ENCODE measurements around the gene LTBP3.

LTBP3 gene

DNA sequence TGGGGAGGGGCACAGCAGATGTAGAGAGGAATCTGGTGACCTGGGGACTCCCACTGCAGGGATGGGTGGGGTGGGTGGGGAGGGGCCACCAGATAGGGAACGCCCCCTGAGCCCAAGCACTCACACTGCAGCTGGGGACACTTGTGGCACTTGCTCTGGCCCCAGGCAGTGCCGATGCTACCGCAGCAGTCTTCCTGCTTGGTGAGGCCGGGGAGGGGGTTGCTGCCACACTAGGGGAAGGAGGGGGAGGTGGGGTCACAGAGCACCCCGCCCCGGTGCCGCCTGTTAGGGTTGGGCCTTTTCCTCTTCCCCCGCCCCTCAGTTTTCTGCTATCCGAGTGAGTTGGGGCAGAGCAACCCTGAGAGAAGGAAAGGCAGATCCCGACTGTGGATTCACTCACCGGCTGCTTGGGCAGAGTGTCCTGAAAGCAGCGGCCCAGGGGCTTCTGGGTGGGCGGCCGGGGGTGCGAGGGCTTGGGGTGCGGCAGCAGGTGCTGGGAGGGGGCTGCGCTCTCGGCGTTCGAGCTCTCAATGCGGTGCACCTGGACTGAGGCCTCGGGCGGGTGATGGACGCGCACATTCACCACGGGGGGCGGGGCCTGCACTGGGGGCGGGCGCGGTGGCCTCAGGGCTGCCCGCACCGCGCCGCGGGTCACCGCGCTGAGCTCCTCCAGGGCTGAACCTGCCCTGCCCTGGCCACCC, 4.7 kb downstream of the LTBP3 start:
- DNase-seq = no peak

DNA sequence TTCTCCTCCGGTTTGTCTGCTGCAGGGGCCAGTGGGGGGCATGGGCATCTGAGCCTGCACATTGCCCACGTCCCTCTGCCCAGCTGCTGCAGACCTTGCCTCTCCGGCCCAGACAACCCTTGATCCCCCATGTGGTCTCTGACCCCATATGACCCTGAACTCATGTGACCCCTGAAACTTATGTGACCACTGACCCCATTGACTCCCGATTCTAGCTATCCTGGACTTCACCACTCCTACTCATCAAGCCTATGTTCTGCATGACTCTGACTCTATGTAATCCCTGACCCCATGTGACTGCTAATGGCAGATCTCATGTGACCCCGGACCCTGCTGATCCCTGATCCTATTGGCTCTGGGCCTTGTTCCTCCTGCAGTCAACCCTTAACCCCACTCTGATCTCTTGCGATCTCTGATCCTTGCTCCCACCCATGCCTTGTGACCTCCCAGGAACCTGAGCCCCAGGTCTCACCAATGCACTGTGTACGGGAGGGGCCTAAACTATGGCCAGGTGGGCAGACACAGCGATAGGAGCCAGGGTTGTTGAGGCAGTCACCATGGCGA, 5.7 kb downstream of the LTBP3 start:
- no peak for DNase-seq

DNA sequence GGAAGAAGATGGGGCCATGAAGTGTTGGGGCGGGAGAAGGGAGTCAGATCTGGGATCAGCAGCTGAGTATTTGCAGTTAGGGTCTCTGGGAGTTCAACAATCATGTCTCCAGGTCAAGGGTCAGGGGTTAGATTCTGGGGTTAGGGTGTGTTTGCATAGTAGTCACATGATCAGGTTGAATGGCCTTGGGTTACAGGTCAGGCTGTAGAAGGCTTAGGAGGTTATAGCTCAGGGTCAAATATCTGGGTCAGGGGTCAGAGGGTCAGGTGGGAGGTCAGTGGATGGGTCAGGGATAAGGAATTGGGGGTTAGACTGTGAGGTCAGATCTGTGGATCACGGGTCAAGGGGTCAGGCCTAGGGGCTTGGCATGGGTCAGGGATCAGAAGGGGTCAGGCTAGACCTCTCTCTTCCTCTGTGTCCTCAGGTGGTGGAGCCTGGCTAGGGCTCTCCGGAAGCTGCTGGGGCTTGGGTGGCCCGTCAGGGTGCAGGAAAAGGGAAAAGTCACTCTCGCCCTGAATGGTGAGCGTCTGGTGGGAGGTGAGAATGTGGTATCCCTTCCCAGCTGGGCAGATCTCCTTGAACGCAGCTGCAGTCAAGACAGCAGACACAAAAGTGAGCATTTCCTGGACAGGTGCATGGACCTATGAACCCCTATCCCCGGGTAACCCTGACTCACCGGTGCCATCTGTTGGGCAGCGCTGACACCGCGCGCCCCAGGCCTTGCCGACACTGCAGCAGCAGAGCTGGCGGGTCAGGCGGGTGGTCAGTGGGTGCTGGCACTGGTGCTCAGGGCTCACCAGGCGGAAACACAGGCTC, 6.4 kb downstream of the LTBP3 start:
- DNase-seq = no peak

DNA sequence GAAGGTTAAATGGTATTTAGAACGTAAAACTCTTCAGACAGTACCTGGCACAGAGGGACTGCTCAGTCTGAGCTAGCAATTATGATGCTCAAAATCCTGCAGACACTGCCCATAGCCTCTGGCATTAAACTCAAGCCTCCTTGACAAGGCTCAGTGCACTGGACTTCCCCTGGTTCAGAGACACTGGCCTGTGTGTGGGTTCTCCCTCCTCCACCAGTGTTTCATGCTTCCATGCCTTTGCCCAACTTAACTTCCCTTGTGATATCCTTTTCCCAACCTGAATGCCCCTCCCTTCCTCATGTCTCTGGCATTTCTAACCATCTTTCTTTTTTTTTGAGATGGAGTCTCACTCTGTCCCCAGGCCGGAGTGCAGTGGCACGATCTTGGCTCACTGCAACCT, 9.1 kb downstream of the LTBP3 start:
- no peak for DNase-seq

DNA sequence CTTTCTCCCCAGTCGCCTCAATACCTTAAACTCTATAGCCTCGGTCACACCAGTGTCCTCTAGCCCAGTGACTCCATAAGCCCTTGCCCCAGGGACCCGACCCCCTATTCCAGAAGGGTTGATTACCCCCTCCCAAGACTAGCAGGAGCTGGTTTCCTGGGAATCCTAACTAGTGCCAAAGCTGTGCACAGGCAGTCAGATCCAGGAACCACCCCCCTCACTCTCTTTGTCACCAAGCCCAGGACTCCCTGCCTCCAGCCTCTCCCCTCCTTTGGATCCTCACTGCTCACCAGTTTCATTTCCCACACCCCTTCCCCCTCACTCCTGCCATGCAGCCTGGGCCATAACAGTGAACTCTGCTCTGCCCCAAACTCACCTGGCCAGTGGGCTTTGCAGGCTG, 9.8 kb downstream of the LTBP3 start:
- no peak for DNase-seq

- no peak for DNase-seq
Measured at GRCh38 chr11:65547446-65548125, 10.6 kb downstream of the LTBP3 start.

GRCh38 chr11:65546217-65546958, 11.8 kb downstream of the LTBP3 start:
- DNase-seq = no peak

DNA sequence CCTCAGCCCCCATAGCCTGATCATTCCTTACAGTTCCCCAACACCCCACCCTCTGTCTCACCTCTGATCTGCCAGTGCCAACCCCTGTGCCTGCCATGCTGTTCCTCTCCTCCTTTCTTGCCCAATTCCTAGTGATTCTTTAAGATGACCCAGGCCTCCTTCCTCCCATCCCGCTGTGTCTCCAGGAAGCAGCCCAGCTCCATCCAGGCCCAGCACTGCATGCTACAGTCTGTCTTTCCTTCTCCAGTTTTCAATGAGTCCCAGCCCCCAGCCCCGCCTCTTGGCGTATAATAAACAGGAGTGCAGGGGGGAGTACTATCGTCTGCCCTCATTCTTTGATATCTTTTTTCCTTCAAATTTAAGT, 12.3 kb downstream of the LTBP3 start:
- DNase-seq = no peak

GRCh38 chr11:65542738-65543390, 15.3 kb downstream of the LTBP3 start:
- DNase-seq = no peak

DNA sequence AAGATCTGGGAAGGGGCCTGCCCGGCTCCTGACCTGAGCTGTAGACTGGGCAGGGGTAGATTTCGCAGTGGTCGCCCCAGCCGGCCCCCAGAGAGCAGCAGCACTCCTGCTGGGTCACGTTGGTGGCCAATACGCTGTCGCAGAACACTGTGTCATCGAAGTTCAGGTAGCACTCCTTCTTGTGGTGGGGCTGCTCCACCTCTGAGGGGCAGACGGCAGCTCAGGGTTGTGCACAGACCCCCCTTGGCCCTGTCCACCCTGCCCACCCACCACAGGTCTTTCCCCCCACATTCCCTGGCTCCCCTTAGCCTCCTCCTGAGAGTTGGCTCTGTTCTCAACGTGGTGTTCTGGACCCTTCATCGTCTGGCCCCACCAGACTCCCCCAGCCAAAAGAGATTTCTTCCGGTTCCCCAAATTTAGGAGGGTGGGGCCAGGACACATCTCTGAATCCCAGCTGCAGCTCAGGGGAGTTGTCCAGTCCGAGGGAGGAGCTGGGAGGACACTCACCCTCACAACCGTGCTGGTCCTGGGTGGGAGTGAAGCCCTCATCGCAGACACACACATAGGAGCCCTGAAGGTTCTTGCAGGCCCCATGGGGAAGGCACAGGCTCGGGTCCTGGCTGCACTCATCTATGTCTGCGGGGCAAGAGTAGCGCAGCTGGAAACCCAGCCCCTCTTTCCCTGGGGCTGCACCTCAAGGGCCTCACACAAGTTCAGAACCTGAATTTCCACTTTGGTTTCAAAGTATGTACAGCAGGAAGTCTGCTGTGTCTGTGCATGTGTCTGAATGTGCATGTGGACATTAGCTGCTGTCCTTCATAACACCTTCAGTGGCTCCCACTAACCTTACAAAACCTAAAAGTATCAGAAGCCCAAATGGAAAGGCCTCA, 16.8 kb downstream of the LTBP3 start:
- no peak for DNase-seq

- DNase-seq = peak; percentile 80
Measured at GRCh38 chr11:65540290-65541092, 17.7 kb downstream of the LTBP3 start.

GRCh38 chr11:65539744-65540289, 18.3 kb downstream of the LTBP3 start:
- no peak for DNase-seq

GRCh38 chr11:65538915-65539743, 19.0 kb downstream of the LTBP3 start:
- DNase-seq = no peak

DNA sequence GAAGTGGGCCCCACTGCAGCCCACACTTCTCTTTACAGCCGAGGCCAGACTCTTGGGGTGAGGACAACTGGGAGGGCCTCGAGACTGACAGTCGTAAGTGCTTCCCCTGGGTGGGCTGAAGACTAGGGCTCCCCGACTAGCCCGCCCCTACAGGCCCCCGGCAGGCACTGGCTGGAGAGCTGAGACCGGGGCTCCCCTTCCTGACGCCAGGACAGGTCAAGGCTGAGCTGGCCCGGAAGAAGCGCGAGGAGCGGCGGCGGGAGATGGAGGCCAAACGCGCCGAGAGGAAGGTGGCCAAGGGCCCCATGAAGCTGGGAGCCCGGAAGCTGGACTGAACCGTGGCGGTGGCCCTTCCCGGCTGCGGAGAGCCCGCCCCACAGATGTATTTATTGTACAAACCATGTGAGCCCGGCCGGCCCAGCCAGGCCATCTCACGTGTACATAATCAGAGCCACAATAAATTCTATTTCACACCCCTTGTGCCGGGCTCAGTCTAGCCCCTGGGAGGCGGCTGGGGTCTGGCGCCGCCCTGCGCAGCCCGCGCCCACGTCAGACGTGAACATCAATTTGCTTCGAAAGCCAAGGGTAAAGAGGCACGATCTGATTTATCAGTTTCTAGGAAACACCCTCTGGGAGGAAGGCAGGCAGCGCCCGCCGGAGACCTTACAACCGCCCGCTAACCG, 19.8 kb downstream of the LTBP3 start:
- no peak for DNase-seq

GRCh38 chr11:65537620-65538231, 20.4 kb downstream of the LTBP3 start:
- peak; percentile 28 for DNase-seq

- DNase-seq = no peak
Measured at GRCh38 chr11:65537296-65537597, 20.9 kb downstream of the LTBP3 start.

GRCh38 chr11:65536412-65537295, 21.5 kb downstream of the LTBP3 start:
- DNase-seq = no peak
